Iris pigment epithelial cell (primary cell): ENCODE results near the gene PCSK2.

Experiments used
- DNase-seq: peaks from one replicate; pipeline ENCODE4 v3.0.0-alpha.2; 2011; ENCODE audit warnings: low read depth

PCSK2 gene

GRCh38 chr20:17445543-17445942, 218.7 kb downstream of the PCSK2 start:
- no peak for DNase-seq

- DNase-seq = no peak
Observed at GRCh38 chr20:17446171-17446570, 219.3 kb downstream of the PCSK2 start.

GRCh38 chr20:17448071-17448470, 221.2 kb downstream of the PCSK2 start:
- DNase-seq = no peak

GRCh38 chr20:17449031-17449430, 222.2 kb downstream of the PCSK2 start:
- no peak for DNase-seq

- no peak for DNase-seq
Observed at GRCh38 chr20:17452441-17452840, 225.6 kb downstream of the PCSK2 start.

GRCh38 chr20:17453592-17453991, 226.8 kb downstream of the PCSK2 start:
- DNase-seq = no peak

- DNase-seq = no peak
Observed at GRCh38 chr20:17456279-17456678, 229.4 kb downstream of the PCSK2 start.

GRCh38 chr20:17457079-17457478, 230.2 kb downstream of the PCSK2 start:
- DNase-seq = no peak

GRCh38 chr20:17457588-17458190, 230.8 kb downstream of the PCSK2 start:
- peak; percentile 5 for DNase-seq

- no peak for DNase-seq
Observed at GRCh38 chr20:17460119-17460518, 233.3 kb downstream of the PCSK2 start.

GRCh38 chr20:17461941-17462340, 235.1 kb downstream of the PCSK2 start:
- no peak for DNase-seq

- no peak for DNase-seq
Observed at GRCh38 chr20:17463711-17464110, 236.9 kb downstream of the PCSK2 start.

- DNase-seq = no peak
Observed at GRCh38 chr20:17465236-17465635, 238.4 kb downstream of the PCSK2 start.

GRCh38 chr20:17466641-17467040, 239.8 kb downstream of the PCSK2 start:
- no peak for DNase-seq

- no peak for DNase-seq
Observed at GRCh38 chr20:17467120-17467655, 240.3 kb downstream of the PCSK2 start.

GRCh38 chr20:17468073-17468840, 241.4 kb downstream of the PCSK2 start:
- DNase-seq = no peak

- DNase-seq = no peak
Observed at GRCh38 chr20:17469246-17470030, 242.6 kb downstream of the PCSK2 start.

- no peak for DNase-seq
Observed at GRCh38 chr20:17470521-17470920, 243.7 kb downstream of the PCSK2 start.

GRCh38 chr20:17470973-17471372, 244.1 kb downstream of the PCSK2 start:
- DNase-seq = no peak

- DNase-seq = no peak
Observed at GRCh38 chr20:17471606-17472187, 244.9 kb downstream of the PCSK2 start.

- no peak for DNase-seq
Observed at GRCh38 chr20:17473659-17474058, 246.8 kb downstream of the PCSK2 start.

GRCh38 chr20:17479063-17479657, 252.3 kb downstream of the PCSK2 start:
- DNase-seq = no peak
